GM12891 (cell line): ENCODE results near the gene BRK1.

Experiments used
- POLR2A ChIP-seq: IDR thresholded peaks from 2 replicates; pipeline ENCODE4 v1.6.1; 2011; ENCODE audit warnings: low read depth, low read length, control low read depth
- POLR2AphosphoS5 ChIP-seq: IDR thresholded peaks from 2 replicates; pipeline ENCODE4 v1.6.1; 2011; ENCODE audit warnings: low read depth, low read length, control low read depth
- SPI1 ChIP-seq: IDR thresholded peaks from 2 replicates; pipeline ENCODE4 v1.6.1; 2011; ENCODE audit warnings: low read depth, low read length, control low read depth
- TAF1 ChIP-seq: IDR thresholded peaks from 2 replicates; pipeline ENCODE4 v1.6.1; 2011; ENCODE audit warnings: low read depth, low read length, control low read depth

DNA sequence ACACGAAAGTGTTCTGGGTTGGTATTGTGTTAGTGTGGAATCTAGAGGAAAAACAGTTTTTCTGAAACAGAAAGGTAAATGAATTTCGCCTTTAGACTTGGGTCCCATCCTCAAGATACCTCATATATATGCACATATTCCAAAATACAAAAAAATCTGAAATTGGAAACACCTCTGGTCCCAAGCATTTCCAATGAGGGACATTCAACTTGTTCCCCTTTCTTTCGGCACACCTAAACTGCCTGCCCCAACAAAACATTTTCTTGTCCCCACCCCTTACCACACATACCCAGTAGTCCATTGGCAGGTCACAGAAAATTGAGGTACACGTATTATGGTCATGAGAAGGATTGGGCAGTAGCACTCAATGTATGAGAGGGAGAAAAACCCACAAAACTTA, 40.2 kb downstream of the BRK1 start:
- TF ChIP-seq POLR2AphosphoS5: no peak
- no peak for TF ChIP-seq POLR2A
- no peak for TF ChIP-seq TAF1
- no peak for TF ChIP-seq SPI1
